NCI-H2227 treated with DMSO at 0.1 percent for 48 hours (cell line): ENCODE results near the gene PMEL.
A peak's percentile ranks its signal among the peaks of the same experiment; 100 is the strongest.
"Not testable (repeated sequence)": the region's sequence is repeated elsewhere in the genome, so short reads cannot be mapped to it uniquely, and the experiment has no call there.

Experiments used
- DNase-seq: peaks from one replicate; lab custom pipeline; 2025; lab: John Stamatoyannopoulos, UW

PMEL gene

GRCh38 chr12:55983232-55983842 lies 17.5 kb upstream of the PMEL start:
- DNase-seq, result no peak

- DNase-seq, result no peak
These were observed 16.6 kb upstream of the PMEL start for GRCh38 chr12:55982319-55982936.

- DNase-seq, result not testable (repeated sequence)
These were observed 16.0 kb upstream of the PMEL start for GRCh38 chr12:55981882-55982281.

GRCh38 chr12:55979069-55979468 lies 13.2 kb upstream of the PMEL start:
- no peak for DNase-seq

- DNase-seq, result no peak
These were observed 12.6 kb upstream of the PMEL start for GRCh38 chr12:55978393-55978792.

GRCh38 chr12:55974308-55974730 lies 8.5 kb upstream of the PMEL start:
- DNase-seq, result no peak

- DNase-seq, result peak; percentile 99
These were observed 7.9 kb upstream of the PMEL start, which contains the start of gene RAB5B for GRCh38 chr12:55973599-55974307. Gene RAB5B, plus strand, starts transcription at chr12:55974078. Its CDS starts 12,883 bp downstream, at chr12:55986961.

GRCh38 chr12:55972911-55973598 lies 7.2 kb upstream of the PMEL start:
- DNase-seq, result no peak

- no peak for DNase-seq
These were observed 6.6 kb upstream of the PMEL start for GRCh38 chr12:55972456-55972855.

GRCh38 chr12:55972042-55972441 lies 6.2 kb upstream of the PMEL start:
- no peak for DNase-seq

- no peak for DNase-seq
These were observed 4.9 kb upstream of the PMEL start for GRCh38 chr12:55970775-55971174.

GRCh38 chr12:55969356-55969755 lies 3.5 kb upstream of the PMEL start:
- no peak for DNase-seq

- DNase-seq, result peak; percentile 65
These were observed 803 bp upstream of the PMEL start, which contains the start of gene CDK2 for GRCh38 chr12:55966408-55967281. Gene CDK2, plus strand, starts transcription at chr12:55966830. Its CDS starts 179 bp downstream, at chr12:55967009.

- DNase-seq, result no peak
These were observed 602 bp downstream of the PMEL start for GRCh38 chr12:55965240-55965639.

- DNase-seq, result no peak
These were observed 2.1 kb downstream of the PMEL start for GRCh38 chr12:55963760-55964159.

- no peak for DNase-seq
These were observed 8.6 kb downstream of the PMEL start for GRCh38 chr12:55957106-55957859.

GRCh38 chr12:55955800-55956508 lies 9.9 kb downstream of the PMEL start:
- no peak for DNase-seq

- DNase-seq, result no peak
These were observed 10.5 kb downstream of the PMEL start for GRCh38 chr12:55955344-55955743.

GRCh38 chr12:55946553-55946952 lies 19.3 kb downstream of the PMEL start:
- no peak for DNase-seq

GRCh38 chr12:55942577-55943136 lies 23.2 kb downstream of the PMEL start:
- DNase-seq, result no peak
